SK-N-SH (cell line): ENCODE measurements around the gene FARSB. TPM values are rescaled to one million over a fixed set of nuclear protein-coding genes. Genes with fewer than 3 reads are reported as not detected.

Source experiments
- CTCF ChIA-PET: fragments of 300-600, 350-600 bp; formaldehyde crosslinking; extraction: SDS; loops from one replicate; lab custom pipeline; 2021; lab: Yijun Ruan, JAX
- POLR2A ChIA-PET: fragments of 350-600 bp; sonication (Branson Sonifier 250); formaldehyde crosslinking; extraction: SDS; loops from one replicate; lab custom pipeline; 2020; ENCODE audit warnings: antibody characterized with exemption, inconsistent platforms; lab: Yijun Ruan, JAX
- DNase-seq: peaks from one replicate; pipeline ENCODE4 v3.0.0; 2012
- H2AFZ ChIP-seq: fragments of 200-600 bp; sonication (generic); 2 replicates; pipeline ENCODE4 v1.8.1; 2016; ENCODE audit warnings: antibody characterized with exemption, mild to moderate bottlenecking, low read depth
- H3F3A ChIP-seq: fragments of 200-600 bp; sonication (generic); replicated peaks from 2 replicates; pipeline ENCODE3; 2016; ENCODE audit warnings: antibody characterized with exemption, mild to moderate bottlenecking; ENCODE audit not compliant: insufficient read depth
- H3K27ac ChIP-seq, 2 experiments: fragments of 200-500 bp in 1 of 2; fragments of 200-600 bp in 1 of 2; sonication (Bioruptor generic) in 1 of 2; sonication (generic), shearing (Covaris generic) in 1 of 2; 2 replicates each; pipeline versions ENCODE4 v1.5.1 to v1.6.1; 2014 to 2016; ENCODE audit warnings: low read depth in 2 of 2, inconsistent platforms in 1 of 2, low read length in 1 of 2, mild to moderate bottlenecking in 1 of 2, mixed read lengths in 1 of 2
- H3K27me3 ChIP-seq: fragments of 200-600 bp; sonication (generic), shearing (Covaris generic); 2 replicates; pipeline ENCODE4 v1.6.1; 2016; ENCODE audit warnings: mixed run types; ENCODE audit not compliant: insufficient read depth
- H3K36me3 ChIP-seq, 2 experiments: fragments of 200-500 bp in 1 of 2; fragments of 200-600 bp in 1 of 2; sonication (Bioruptor generic) in 1 of 2; sonication (generic) in 1 of 2; replicated peaks in 1 of 2; 2 replicates each; pipeline versions ENCODE3 to v1.5.1; 2014 to 2016; ENCODE audit warnings: low read length in 1 of 2, mild to moderate bottlenecking in 1 of 2; ENCODE audit not compliant: insufficient read depth in 2 of 2, control insufficient read depth in 1 of 2
- H3K4me1 ChIP-seq, 2 experiments: fragments of 200-500 bp in 1 of 2; fragments of 200-600 bp in 1 of 2; sonication (Bioruptor generic) in 1 of 2; sonication (generic), shearing (Covaris generic) in 1 of 2; 2 replicates each; pipeline versions ENCODE4 v1.5.1 to v1.6.1; 2014 to 2016; ENCODE audit warnings: low read depth in 1 of 2, low read length in 1 of 2, mixed run types in 1 of 2; ENCODE audit not compliant: insufficient read depth in 2 of 2, control insufficient read depth in 1 of 2
- H3K4me2 ChIP-seq: fragments of 200-600 bp; sonication (generic), shearing (Covaris generic); 2 replicates; pipeline ENCODE4 v1.6.1; 2017; ENCODE audit warnings: mixed run types
- H3K4me3 ChIP-seq, 2 experiments: fragments of 200-500 bp in 1 of 2; fragments of 200-600 bp in 1 of 2; sonication (Bioruptor generic) in 1 of 2; sonication (generic), shearing (Covaris generic) in 1 of 2; 2 replicates each; pipeline versions ENCODE4 v1.5.1 to v1.8.1; 2014 to 2016; ENCODE audit warnings: low read depth in 2 of 2, inconsistent platforms in 1 of 2, low read length in 1 of 2, mild to moderate bottlenecking in 1 of 2, mixed read lengths in 1 of 2, moderate library complexity in 1 of 2
- H3K79me2 ChIP-seq: fragments of 200-600 bp; sonication (generic); 2 replicates; pipeline ENCODE4 v1.8.1; 2017; ENCODE audit warnings: mild to moderate bottlenecking; ENCODE audit not compliant: insufficient read depth
- H3K9ac ChIP-seq: fragments of 200-600 bp; sonication (generic); 2 replicates; pipeline ENCODE4 v1.6.1; 2017; ENCODE audit warnings: mixed run types
- H3K9me2 ChIP-seq: fragments of 200-600 bp; sonication (generic); 2 replicates; pipeline ENCODE4 v1.6.1; 2017; ENCODE audit warnings: mixed run types
- H3K9me3 ChIP-seq: fragments of 200-600 bp; sonication (generic); 2 replicates; pipeline ENCODE4 v1.6.1; 2017; ENCODE audit warnings: mixed run types, mild to moderate bottlenecking, moderate library complexity
- H4K20me1 ChIP-seq: fragments of 200-600 bp; sonication (generic); 2 replicates; pipeline ENCODE4 v1.6.1; 2017; ENCODE audit warnings: mild to moderate bottlenecking, mixed run types; ENCODE audit not compliant: insufficient read depth
- ELF1 ChIP-seq: IDR thresholded peaks from 2 replicates; pipeline ENCODE4 v1.4.0; 2012
- EP300 ChIP-seq, 2 experiments: IDR thresholded peaks; 2 replicates each; pipeline versions ENCODE4 v1.4.0 to v1.6.1; 2012; ENCODE audit warnings: borderline replicate concordance in 1 of 2, low read depth in 1 of 2, low read length in 1 of 2
- FOXJ3 ChIP-seq: sonication (generic); formaldehyde crosslinking; IDR thresholded peaks from 2 replicates; pipeline ENCODE4 v1.5.1; 2020; ENCODE audit warnings: mild to moderate bottlenecking, missing genetic modification reagents
- FOXM1 ChIP-seq: IDR thresholded peaks from 2 replicates; pipeline ENCODE4 v1.4.0; 2012; ENCODE audit warnings: low read depth, mild to moderate bottlenecking
- GATA2 ChIP-seq: sonication (generic); formaldehyde crosslinking; IDR thresholded peaks from 2 replicates; pipeline ENCODE4 v1.5.0; 2020; ENCODE audit warnings: mild to moderate bottlenecking, missing genetic modification reagents
- JUND ChIP-seq: IDR thresholded peaks from 2 replicates; pipeline ENCODE4 v1.4.0; 2012
- MEF2A ChIP-seq: IDR thresholded peaks from 2 replicates; pipeline ENCODE4 v1.4.0; 2012; ENCODE audit warnings: low read depth, borderline replicate concordance
- NFIC ChIP-seq: IDR thresholded peaks from 2 replicates; pipeline ENCODE4 v1.4.0; 2012; ENCODE audit warnings: borderline replicate concordance
- NRF1 ChIP-seq: IDR thresholded peaks from 2 replicates; pipeline ENCODE4 v1.6.1; 2012; ENCODE audit warnings: low read depth, mild to moderate bottlenecking, low read length
- PBX3 ChIP-seq: IDR thresholded peaks from 2 replicates; pipeline ENCODE4; 2012
- POLR2AphosphoS5 ChIP-seq: IDR thresholded peaks from 2 replicates; pipeline ENCODE4 v1.6.1; 2012; ENCODE audit warnings: low read depth, low read length
- RAD21 ChIP-seq: IDR thresholded peaks from 2 replicates; pipeline ENCODE4 v1.6.1; 2012; ENCODE audit warnings: mild to moderate bottlenecking, low read length
- RCOR1 ChIP-seq: fragments of 150-350 bp; IDR thresholded peaks from 2 replicates; pipeline ENCODE4 v1.6.1; 2017; ENCODE audit warnings: antibody characterized with exemption, low read length
- REST ChIP-seq: IDR thresholded peaks from 2 replicates; pipeline ENCODE4 v1.6.1; 2012; ENCODE audit warnings: mild to moderate bottlenecking, low read depth, low read length, moderate library complexity
- RXRA ChIP-seq: IDR thresholded peaks from 2 replicates; pipeline ENCODE4 v1.4.0; 2012; ENCODE audit warnings: low read depth, mild to moderate bottlenecking, borderline replicate concordance
- SIN3A ChIP-seq: IDR thresholded peaks from 2 replicates; pipeline ENCODE4 v1.6.1; 2012; ENCODE audit warnings: low read depth, mild to moderate bottlenecking, low read length, moderate library complexity, borderline replicate concordance
- TAF1 ChIP-seq: IDR thresholded peaks from 2 replicates; pipeline ENCODE4 v1.6.1; 2012; ENCODE audit warnings: low read depth, mild to moderate bottlenecking, low read length, moderate library complexity, borderline replicate concordance
- TCF12 ChIP-seq: IDR thresholded peaks from 2 replicates; pipeline ENCODE4 v1.4.0; 2012
- USF1 ChIP-seq: IDR thresholded peaks from 2 replicates; pipeline ENCODE4 v1.4.0; 2012; ENCODE audit warnings: low read depth, borderline replicate concordance
- USF2 ChIP-seq: fragments of 150-350 bp; IDR thresholded peaks from 2 replicates; pipeline ENCODE4 v1.6.1; 2017; ENCODE audit warnings: antibody characterized with exemption, low read length, low read depth, borderline replicate concordance
- YY1 ChIP-seq: IDR thresholded peaks from 2 replicates; pipeline ENCODE4 v1.4.0; 2012; ENCODE audit warnings: low read depth, mild to moderate bottlenecking
- WGBS: methylation state at CpG from one replicate; pipeline ENCODE4 v1.1.6; 2017; ENCODE audit warnings: low lambda C conversion rate; 5-methylcytosine and 5-hydroxymethylcytosine counted together
- polyA plus RNA-seq, 3 experiments: library from polyadenylated mRNA; depleted of rRNA; stranded (reverse); fragments of >200 nt; gene quantifications; 2 replicates each; pipeline ENCODE4 v1.2.3, GENCODE V29; 2012

FARSB gene
- polyA plus RNA-seq, 1 of the 3 experiments (the other 2 are of a cell fraction), result 15.4 TPM

DNA sequence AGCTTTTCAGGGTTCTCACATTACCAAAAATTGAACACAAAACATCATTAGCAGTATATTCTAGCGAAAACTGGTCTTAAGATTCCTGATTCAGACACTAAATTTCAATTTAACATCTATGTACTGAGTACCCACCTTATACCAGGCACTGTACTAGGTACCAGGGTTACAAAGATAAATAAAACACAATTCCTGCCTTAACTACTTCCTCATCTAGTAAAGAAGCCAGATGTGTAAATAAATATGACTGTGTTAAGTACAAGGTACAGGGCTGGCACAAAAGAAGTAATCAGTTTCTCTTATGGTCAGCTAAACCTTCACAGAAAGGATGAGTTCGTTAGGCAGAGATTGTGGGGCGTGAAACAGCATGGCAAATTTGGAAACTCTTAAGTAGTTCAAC, 6.1 kb downstream of the FARSB start:
- Histone ChIP-seq H3K4me3 (no peak overlapping the region), H3K36me3 (peaks cover 27 to 31% of the 10 kb centered on the region in 2 experiments), H3K9me2 (no peaks in the 10 kb centered on the region), H3K27me3 (no peaks in the 10 kb centered on the region), H4K20me1 (no peaks in the 10 kb centered on the region), H3K27ac (no peak overlapping the region), H3K79me2 (peaks cover 67% of the 10 kb centered on the region), H3K4me1 (peaks cover 9 to 10% of the 10 kb centered on the region in 2 experiments; a peak in 2 of 4 replicates), H3K9ac (no peak overlapping the region), H3F3A (peaks cover 4% of the 10 kb centered on the region), H2AFZ (no peak overlapping the region), H3K4me2 (no peak overlapping the region), H3K9me3 (no peaks in the 10 kb centered on the region)
- POLR2A ChIA-PET, result no interaction called here
- CTCF ChIA-PET, result no interaction called here
- DNase-seq, result no peak
- TF ChIP-seq NRF1 (no peak), RCOR1 (no peak), NFIC (no peak), JUND (no peak), PBX3 (no peak), SIN3A (no peak), MEF2A (no peak), FOXJ3 (CRISPR knock-in tag) (no peak), RXRA (no peak), EP300 (IDR thresholded peaks at IDR 0.05; ENCODE audit: borderline replicate concordance in 1 of 2, low read depth in 1 of 2, low read length in 1 of 2) (no peak), ELF1 (no peak), RAD21 (no peak), FOXM1 (no peak), TAF1 (no peak), USF1 (no peak)
- 97% methylated on average over 3 of the region's 3 CpGs for WGBS

DNA sequence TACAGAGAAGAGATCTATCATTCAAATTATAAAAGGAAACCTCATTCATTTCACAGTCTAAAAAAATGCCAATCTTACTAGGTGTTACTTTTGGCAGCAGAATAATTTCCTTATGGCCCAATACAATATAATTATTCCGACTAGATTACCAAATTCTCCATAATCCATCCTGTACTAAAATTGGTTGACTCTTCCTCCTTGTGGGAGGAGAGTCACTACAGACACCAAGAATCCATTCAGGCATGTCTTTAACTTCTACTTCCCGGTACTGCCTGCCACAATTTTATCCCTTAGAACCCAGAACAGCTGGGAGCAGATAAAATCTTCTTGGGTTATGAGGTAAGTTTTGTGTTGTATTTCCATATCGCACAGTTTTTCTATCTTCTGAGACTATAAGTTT, 9.9 kb downstream of the FARSB start:
- TF ChIP-seq YY1, result no peak
- no peak for TF ChIP-seq PBX3
- TF ChIP-seq TCF12, result no peak
- TF ChIP-seq REST, result no peak
- no peak for TF ChIP-seq GATA2
- no peak for TF ChIP-seq USF2
- no peak for TF ChIP-seq USF1
- no peak for TF ChIP-seq MEF2A
- no peak for TF ChIP-seq RCOR1
- TF ChIP-seq NRF1, result no peak
- TF ChIP-seq NFIC, result no peak
- TF ChIP-seq JUND, result no peak
- no peak for TF ChIP-seq POLR2AphosphoS5
- 89% methylated on average over 3 of the region's 3 CpGs for WGBS
- no peak overlapping the region for H2AFZ ChIP-seq
- ChIA-PET POLR2A (no interaction called here), CTCF (no interaction called here)
- DNase-seq, result no peak
- no peaks in the 10 kb centered on the region for H3K27me3 ChIP-seq
- H3K9ac ChIP-seq, result no peak overlapping the region
- peaks cover 41 to 56% of the 10 kb centered on the region in 2 experiments for H3K36me3 ChIP-seq
- no peak overlapping the region for H3K27ac ChIP-seq
- H3F3A ChIP-seq, result peaks cover 4% of the 10 kb centered on the region
- no peaks in the 10 kb centered on the region for H4K20me1 ChIP-seq
- H3K4me2 ChIP-seq, result no peak overlapping the region
- H3K4me3 ChIP-seq, result no peak overlapping the region
- no peaks in the 10 kb centered on the region for H3K9me3 ChIP-seq
- peaks cover 33% of the 10 kb centered on the region for H3K79me2 ChIP-seq
- no peaks in the 10 kb centered on the region for H3K4me1 ChIP-seq
- H3K9me2 ChIP-seq, result no peaks in the 10 kb centered on the region
